ENCODE data around the gene THSD7A.

DNA sequence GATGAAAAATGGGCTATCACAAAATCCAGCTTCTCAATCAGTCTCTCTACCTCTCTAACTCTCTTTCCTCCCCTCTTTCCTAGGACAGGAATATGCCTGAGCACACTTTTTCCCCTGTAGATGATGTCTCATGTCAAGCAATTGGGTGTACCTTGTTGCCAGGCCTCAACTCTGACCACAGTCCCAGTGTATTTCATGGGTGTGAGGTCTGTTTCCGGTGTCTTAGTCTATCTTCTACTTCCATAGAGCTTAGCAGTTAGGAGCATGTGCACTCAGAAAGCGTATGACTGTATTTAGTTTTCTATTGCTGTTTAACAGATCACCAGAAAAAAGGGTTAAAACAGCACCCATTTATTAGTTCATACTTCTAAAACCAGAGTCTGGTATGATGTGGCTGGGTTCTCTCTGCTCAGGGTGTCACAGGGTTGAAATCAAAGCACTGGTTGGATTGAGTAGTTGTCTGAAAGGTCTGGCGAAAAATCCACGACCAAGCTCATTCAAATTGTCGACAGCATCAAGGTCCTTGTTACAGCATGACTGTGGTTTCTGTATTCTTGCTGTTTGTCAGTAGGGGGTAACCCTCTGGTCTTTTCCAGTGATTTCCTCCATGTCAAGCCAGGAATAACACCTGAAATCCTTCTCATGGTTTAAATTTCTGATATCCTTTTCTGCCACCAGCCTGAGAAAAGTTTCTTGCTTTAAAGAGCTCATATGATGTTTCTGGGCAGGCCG, 130.0 kb downstream of the THSD7A start:
- TF ChIP-seq, protein P1, sequence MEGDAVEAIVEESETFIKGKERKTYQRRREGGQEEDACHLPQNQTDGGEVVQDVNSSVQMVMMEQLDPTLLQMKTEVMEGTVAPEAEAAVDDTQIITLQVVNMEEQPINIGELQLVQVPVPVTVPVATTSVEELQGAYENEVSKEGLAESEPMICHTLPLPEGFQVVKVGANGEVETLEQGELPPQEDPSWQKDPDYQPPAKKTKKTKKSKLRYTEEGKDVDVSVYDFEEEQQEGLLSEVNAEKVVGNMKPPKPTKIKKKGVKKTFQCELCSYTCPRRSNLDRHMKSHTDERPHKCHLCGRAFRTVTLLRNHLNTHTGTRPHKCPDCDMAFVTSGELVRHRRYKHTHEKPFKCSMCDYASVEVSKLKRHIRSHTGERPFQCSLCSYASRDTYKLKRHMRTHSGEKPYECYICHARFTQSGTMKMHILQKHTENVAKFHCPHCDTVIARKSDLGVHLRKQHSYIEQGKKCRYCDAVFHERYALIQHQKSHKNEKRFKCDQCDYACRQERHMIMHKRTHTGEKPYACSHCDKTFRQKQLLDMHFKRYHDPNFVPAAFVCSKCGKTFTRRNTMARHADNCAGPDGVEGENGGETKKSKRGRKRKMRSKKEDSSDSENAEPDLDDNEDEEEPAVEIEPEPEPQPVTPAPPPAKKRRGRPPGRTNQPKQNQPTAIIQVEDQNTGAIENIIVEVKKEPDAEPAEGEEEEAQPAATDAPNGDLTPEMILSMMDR (IDR thresholded peaks at IDR 0.05 in 2 of 3, conservative IDR thresholded peaks at IDR 0.05 in 1 of 3; ENCODE audit: control insufficient read depth in 2 of 3, extremely low read depth in 1 of 3, insufficient read depth in 1 of 3, low read depth in 3 of 3, low read length in 3 of 3): no peak
- TF ChIP-seq POLR2AphosphoS5 (IDR thresholded peaks at IDR 0.05; ENCODE audit: low read length) (no peak), EP300 (IDR thresholded peaks at IDR 0.05; ENCODE audit: borderline replicate concordance in 1 of 2, control insufficient read depth in 1 of 2, low read depth in 2 of 2, low read length in 2 of 2) (no peak)
- TF ChIP-seq, protein P2, sequence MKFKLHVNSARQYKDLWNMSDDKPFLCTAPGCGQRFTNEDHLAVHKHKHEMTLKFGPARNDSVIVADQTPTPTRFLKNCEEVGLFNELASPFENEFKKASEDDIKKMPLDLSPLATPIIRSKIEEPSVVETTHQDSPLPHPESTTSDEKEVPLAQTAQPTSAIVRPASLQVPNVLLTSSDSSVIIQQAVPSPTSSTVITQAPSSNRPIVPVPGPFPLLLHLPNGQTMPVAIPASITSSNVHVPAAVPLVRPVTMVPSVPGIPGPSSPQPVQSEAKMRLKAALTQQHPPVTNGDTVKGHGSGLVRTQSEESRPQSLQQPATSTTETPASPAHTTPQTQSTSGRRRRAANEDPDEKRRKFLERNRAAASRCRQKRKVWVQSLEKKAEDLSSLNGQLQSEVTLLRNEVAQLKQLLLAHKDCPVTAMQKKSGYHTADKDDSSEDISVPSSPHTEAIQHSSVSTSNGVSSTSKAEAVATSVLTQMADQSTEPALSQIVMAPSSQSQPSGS (IDR thresholded peaks at IDR 0.05; ENCODE audit: low read length): no peak
- TF ChIP-seq, protein P3, sequence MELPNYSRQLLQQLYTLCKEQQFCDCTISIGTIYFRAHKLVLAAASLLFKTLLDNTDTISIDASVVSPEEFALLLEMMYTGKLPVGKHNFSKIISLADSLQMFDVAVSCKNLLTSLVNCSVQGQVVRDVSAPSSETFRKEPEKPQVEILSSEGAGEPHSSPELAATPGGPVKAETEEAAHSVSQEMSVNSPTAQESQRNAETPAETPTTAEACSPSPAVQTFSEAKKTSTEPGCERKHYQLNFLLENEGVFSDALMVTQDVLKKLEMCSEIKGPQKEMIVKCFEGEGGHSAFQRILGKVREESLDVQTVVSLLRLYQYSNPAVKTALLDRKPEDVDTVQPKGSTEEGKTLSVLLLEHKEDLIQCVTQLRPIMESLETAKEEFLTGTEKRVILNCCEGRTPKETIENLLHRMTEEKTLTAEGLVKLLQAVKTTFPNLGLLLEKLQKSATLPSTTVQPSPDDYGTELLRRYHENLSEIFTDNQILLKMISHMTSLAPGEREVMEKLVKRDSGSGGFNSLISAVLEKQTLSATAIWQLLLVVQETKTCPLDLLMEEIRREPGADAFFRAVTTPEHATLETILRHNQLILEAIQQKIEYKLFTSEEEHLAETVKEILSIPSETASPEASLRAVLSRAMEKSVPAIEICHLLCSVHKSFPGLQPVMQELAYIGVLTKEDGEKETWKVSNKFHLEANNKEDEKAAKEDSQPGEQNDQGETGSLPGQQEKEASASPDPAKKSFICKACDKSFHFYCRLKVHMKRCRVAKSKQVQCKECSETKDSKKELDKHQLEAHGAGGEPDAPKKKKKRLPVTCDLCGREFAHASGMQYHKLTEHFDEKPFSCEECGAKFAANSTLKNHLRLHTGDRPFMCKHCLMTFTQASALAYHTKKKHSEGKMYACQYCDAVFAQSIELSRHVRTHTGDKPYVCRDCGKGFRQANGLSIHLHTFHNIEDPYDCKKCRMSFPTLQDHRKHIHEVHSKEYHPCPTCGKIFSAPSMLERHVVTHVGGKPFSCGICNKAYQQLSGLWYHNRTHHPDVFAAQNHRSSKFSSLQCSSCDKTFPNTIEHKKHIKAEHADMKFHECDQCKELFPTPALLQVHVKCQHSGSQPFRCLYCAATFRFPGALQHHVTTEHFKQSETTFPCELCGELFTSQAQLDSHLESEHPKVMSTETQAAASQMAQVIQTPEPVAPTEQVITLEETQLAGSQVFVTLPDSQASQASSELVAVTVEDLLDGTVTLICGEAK (IDR thresholded peaks at IDR 0.05; ENCODE audit: borderline replicate concordance): no peak
